ENCODE results near the gene C7orf57. TPM values are rescaled to one million over a fixed set of nuclear protein-coding genes. Genes with fewer than 3 reads are reported as not detected.
"Not testable (repeated sequence)": the region's sequence is repeated elsewhere in the genome, so short reads cannot be mapped to it uniquely, and the experiment has no call there.

Gene C7orf57
- total RNA-seq, result not detected
- not detected for polyA plus RNA-seq

DNA sequence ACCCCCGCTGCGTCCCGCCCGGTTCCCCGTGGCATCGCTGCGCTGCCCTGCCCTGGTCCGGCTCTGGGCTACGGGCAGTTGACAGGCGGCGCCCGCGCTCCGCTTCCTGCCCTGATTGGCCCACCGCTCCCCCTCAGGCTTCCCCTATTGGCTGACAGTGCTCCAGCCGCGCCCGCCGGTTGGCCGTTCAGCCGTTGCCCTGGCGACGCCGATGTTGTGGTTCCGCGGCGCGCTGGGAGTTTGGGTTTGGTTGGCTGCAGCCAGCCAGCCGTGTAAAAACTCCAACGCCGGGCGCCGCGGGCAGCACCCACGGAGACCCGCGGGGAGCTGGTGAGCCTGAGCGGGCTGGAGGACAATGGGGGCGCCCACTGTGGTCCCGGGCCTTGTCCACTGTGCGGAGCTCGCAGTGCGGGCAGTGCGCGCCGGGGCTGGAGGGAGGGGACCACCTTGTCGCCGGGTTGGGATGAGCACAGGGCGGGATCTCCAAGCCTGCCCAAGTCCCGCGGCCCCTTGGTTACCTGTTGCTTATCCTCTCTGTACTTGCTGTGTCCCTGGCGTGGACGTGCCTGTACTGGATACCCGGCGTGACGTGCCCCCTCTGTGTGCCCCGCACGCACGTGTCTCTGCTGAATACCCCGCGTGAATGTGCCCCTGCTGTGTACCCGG lies at the start of gene C7orf57:
TSS of gene C7orf57 (plus strand) at position 243 of the 666 bp plus-strand sequence. CDS start 766 bp downstream, outside the sequence.
- peak within 1 kb of the TSS; percentile 28 to 60 (median 54) for H3K4me3 ChIP-seq
- no peak within 1 kb of the TSS for H3K27ac ChIP-seq
- TF ChIP-seq POLR2AphosphoS5 (IDR thresholded peaks at IDR 0.05) (peak in 1 of 4 donors; percentile 33), POLR2A (IDR thresholded peaks at IDR 0.05) (no peak)
- no peaks in the 10 kb centered on the region for H3K36me3 ChIP-seq
- H3K9me3 ChIP-seq, result no peaks in the 10 kb centered on the region
- intact Hi-C loops (cut with DNase I), result loop anchor here (5.0 kb wide), 1 partner anchor 57 kb away; no protein-coding TSS in a partner anchor
- peaks cover 0 to 30% (median 6%) of the 10 kb centered on the region in 3 donors for H3K27me3 ChIP-seq
- DNase-seq, result peak; percentile 92
- H3K4me1 ChIP-seq, result peaks cover 0 to 16% (median 15%) of the 10 kb centered on the region in 4 donors
- 0 to 1% methylated on average over 62 of the region's 62 CpGs for WGBS, 2 donors

DNA sequence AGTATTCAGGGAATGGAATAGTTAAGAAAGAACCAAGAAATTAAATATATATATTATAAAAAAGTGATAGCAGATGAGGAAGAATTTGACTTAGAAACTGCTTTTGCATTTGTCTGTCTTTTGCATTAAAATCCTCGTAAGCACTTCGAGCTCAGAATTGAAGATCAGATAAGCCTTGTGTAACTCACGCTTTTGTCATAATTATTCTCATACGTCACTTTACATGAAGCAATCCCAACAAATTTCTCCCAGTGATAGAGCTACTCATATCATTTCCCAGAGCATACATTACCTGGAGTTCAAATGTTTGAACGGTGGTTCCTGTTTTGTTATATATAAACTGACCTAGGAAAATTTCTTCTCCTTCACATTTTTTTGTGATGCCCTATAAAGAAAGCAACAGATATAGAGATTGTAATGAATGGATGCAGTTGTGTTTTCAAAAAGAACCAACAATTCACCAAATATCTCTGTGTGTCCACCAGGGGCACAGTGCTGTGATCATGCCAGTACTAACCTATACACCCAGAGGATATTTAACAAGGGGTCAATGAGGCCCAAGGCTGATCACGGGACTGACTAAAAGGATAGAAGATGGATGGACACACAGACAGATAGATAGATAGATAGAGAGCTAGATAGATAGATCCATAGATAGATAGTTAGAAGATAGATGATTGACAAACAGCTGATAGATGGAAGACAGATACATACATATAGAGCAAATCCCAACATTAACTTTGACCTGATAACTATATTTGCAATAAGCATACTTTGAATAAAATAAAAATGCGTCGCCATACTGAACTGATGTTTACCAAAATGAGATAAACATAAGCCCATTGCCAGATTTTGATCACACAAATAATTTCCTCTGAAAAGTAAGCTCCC lies 46.6 kb upstream of the C7orf57 start:
- Histone ChIP-seq H3K4me1 (peaks cover 0 to 12% (median 5%) of the 10 kb centered on the region in 4 donors), H3K27ac (no peak overlapping the region), H3K27me3 (no peaks in the 10 kb centered on the region), H3K4me3 (no peak overlapping the region), H3K9me3 (no peaks in the 10 kb centered on the region), H3K36me3 (no peaks in the 10 kb centered on the region)
- no peak for DNase-seq
- 85 to 88% methylated on average over 8 of the region's 8 CpGs for WGBS, 2 donors
- TF ChIP-seq EP300 (IDR thresholded peaks at IDR 0.05) (no peak), CTCF (IDR thresholded peaks at IDR 0.05) (no peak), POLR2AphosphoS5 (IDR thresholded peaks at IDR 0.05) (no peak), POLR2A (IDR thresholded peaks at IDR 0.05) (no peak)
- intact Hi-C loops (cut with DNase I), result no loop called here

- H3K27me3 ChIP-seq; DNase-seq; H3K36me3 ChIP-seq; H3K9me3 ChIP-seq; intact Hi-C loops (cut with DNase I); H3K27ac ChIP-seq; H3K4me3 ChIP-seq: not testable (repeated sequence)
- H3K4me1 ChIP-seq, result peaks cover 0 to 12% (median 5%) of the 10 kb centered on the region in 4 donors
- 74 to 81% methylated on average over 10 of the region's 10 CpGs for WGBS, 2 donors
These were observed 45.5 kb upstream of the C7orf57 start for GRCh38 chr7:47989607-47990400.

GRCh38 chr7:47990592-47990991 lies 44.8 kb upstream of the C7orf57 start:
- intact Hi-C loops (cut with DNase I), result no loop called here
- 93 to 94% methylated on average over 5 of the region's 5 CpGs for WGBS, 2 donors

More at GRCh38 chr7:47990592-47990991, 44.8 kb upstream of the C7orf57 start:
- Histone ChIP-seq H3K27ac (no peak overlapping the region), H3K9me3 (no peaks in the 10 kb centered on the region), H3K36me3 (no peaks in the 10 kb centered on the region), H3K4me3 (no peak overlapping the region), H3K27me3 (no peaks in the 10 kb centered on the region), H3K4me1 (peaks cover 0 to 12% (median 5%) of the 10 kb centered on the region in 4 donors)
- TF ChIP-seq POLR2A (IDR thresholded peaks at IDR 0.05) (no peak), POLR2AphosphoS5 (IDR thresholded peaks at IDR 0.05) (no peak), CTCF (IDR thresholded peaks at IDR 0.05) (no peak), EP300 (IDR thresholded peaks at IDR 0.05) (no peak)
- no peak for DNase-seq

Data from sigmoid colon (tissue), 7 donors.